HG03097 (cell line): ENCODE measurements around the gene MAN2A2.
A peak's percentile ranks its signal among the peaks of the same experiment; 100 is the strongest.
"Not testable (repeated sequence)": the region's sequence is repeated elsewhere in the genome, so short reads cannot be mapped to it uniquely, and the experiment has no call there.

ENCODE experiments used
- ATAC-seq: cut with Tn5 transposase; IDR thresholded peaks from one replicate; pipeline ENCODE4 v1.9.1; 2021; ENCODE audit not compliant: unreplicated experiment, low FRiP score

Gene MAN2A2

DNA sequence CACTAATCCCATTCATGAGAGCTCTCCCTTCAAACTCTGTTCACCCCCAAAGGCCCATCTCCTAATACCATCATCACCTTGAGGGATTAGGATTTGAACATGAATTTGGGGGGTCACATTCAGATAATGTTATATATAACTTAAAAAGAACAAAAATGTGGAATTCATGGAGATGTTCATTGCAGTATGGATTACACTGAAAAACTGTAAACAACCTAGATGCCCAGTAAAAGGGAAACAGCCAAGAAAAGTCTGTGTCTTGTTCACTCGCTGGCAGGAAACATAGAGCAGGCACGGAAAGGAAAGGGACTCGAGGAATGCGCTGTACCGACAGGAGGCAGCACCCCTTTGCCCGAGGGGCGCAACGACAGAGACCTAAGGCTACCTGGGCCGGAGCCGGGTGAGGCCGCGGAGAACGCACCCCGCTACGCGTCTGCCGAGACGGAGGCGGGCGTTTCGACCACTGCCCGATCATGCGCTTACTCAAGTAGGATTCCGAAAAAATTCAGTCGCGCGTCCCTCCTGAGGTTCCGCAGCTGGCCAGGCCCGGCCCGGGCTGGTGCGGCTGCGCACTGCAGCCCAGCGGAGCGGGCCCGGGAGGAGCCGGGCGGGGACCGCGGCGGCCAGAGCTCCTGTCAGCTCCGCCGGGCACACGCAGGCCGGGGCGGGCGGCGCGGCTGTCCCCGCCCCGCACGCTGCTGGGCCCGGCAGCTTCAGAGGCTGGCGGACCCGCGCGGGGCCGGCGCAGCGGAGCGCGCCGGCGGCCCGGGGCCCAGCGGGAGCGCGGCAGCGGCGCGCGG, 862 bp upstream of the MAN2A2 start:
- peak; percentile 64 for ATAC-seq

GRCh38 chr15:90903733-90904536, 833 bp downstream of the MAN2A2 start:
- no peak for ATAC-seq

DNA sequence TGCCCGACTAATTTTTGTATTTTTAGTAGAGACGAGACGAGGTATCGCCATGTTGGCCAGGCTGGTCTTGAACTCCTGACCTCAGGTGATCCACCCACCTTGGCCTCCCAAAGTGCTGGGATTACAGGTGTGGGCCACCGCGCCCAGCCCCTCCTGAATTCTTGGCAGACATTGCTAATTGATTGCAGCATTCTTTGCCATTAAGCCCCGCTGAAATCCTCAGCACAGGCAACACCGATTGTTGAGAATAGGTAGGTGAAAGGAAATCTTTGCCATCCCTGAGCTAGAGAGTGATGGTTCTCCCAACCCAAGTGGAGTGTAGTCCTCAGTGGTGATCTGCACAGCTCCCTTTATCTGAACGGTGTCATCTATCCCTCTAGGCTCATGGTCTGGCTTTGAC, 1.6 kb downstream of the MAN2A2 start:
- ATAC-seq = no peak

- no peak for ATAC-seq
Measured at GRCh38 chr15:90905306-90906180, 2.4 kb downstream of the MAN2A2 start.

GRCh38 chr15:90906181-90906849, 3.2 kb downstream of the MAN2A2 start:
- no peak for ATAC-seq

GRCh38 chr15:90907051-90907660, 4.1 kb downstream of the MAN2A2 start:
- ATAC-seq = no peak

DNA sequence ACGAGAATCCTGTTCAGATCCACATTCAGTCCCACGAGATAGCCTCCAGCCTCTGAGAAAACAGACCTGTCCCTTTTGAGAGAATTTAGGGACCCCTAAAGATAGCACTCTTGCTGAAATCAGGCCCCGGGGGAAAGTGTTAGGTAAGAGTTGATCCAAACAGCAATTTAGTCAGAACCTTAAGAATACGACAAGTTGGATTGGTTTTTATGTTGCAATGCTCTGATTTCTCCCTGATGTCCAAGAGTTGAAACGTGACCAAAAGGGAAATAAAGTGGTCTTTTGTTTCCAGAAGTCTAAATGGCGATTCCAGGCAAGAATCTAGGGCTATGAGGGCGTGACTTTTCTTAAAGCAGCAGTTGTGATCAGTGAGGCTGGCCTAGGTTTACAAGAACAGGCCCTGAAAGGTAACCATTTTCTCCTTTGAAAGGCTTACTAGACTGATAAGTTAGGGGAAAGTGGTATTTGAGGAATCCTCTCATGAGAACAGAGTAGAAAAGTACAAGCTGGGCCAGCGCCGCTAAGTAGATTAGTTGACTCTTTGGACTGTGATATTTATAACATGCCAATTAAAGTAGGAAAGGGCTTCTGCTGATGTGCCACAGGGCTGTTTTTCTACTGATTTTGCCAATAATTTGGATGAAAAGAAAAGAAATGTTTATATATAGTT, 4.9 kb downstream of the MAN2A2 start:
- no peak for ATAC-seq

DNA sequence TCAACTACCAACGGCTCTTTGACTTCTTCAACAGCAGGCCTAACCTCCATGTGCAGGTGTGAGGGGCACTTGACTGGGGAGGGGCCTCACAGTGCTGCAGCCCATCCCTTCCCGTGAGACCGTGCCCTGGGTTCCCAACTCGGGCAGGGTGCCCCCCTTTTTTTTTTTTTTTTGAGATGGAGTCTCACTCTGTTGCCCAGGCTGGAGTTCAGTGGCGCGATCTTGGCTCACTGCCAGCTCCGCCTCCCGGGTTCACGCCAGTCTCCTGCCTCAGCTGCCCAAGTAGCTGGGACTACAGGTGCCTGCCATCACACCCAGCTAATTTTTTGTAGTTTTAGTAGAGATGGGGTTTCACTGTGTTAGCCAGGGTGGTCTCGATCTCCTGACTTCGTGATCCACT, 6.3 kb downstream of the MAN2A2 start:
- ATAC-seq = not testable (repeated sequence)

DNA sequence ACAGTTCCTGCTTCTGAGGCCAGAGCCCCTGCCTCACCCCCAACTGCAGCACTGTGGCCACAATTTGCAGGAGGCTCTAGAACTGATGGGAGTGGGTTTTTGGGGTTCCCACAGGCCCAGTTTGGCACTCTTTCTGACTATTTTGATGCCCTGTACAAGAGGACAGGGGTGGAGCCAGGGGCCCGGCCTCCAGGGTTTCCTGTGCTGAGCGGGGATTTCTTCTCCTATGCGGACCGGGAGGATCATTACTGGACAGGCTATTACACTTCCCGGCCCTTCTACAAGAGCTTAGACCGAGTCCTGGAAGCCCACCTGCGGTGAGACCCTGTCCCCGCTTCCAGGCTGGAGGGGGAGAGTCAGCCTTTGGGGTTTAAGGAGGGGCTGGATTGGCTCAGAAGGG, 6.9 kb downstream of the MAN2A2 start:
- no peak for ATAC-seq

- no peak for ATAC-seq
Measured at GRCh38 chr15:90910441-90911301, 7.6 kb downstream of the MAN2A2 start.

DNA sequence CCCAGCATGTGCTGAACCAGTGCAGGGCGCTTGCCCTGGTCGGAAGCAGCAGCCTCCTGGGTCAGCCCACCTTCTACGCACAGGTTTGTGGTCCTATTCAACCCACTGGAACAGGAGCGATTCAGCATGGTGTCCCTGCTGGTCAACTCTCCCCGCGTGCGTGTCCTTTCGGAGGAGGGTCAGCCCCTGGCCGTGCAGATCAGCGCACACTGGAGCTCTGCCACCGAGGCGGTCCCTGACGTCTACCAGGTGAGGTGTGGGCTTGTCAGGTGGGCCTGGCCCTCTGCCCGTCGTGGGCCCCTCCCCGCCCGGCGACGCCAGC, 8.2 kb downstream of the MAN2A2 start:
- no peak for ATAC-seq

GRCh38 chr15:90911906-90912769, 9.0 kb downstream of the MAN2A2 start:
- ATAC-seq = no peak

DNA sequence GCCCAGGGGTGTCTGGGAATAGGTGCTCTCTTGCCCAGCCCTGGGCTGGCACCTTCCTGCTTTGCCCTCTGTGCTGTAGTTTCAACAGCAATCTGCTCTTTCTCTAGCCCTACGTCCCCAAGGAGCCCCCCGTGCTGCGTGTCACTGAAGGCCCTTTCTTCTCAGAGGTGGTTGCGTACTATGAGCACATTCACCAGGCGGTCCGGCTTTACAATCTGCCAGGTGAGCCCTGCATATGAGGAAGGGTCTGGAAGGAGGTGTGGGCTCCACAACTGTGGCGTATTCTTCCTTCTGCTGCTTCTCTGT, 9.6 kb downstream of the MAN2A2 start:
- ATAC-seq = no peak

DNA sequence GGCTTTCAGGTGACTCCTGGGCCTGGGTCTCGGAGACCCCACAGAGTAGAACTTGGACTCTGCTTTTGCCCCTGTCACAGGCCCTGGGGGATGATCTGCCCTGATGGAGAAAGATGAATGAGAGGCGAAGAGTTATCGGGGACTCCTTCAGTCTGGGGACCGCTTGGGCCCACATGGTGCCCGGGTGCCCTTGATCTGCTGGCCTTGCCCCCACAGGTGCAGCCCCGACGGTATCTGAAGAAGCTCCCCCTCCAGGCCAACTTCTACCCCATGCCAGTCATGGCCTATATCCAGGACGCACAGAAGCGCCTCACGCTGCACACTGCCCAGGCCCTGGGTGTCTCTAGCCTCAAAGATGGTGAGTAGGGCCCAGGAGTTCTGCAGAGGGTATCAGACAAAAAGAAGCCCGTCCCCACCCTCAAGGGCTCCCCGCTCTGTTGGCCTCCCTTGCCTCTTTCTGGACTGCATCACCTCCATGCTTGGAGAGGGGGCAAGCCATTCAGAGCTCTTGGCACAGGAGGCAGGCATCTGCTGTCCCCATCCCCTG, 10.4 kb downstream of the MAN2A2 start:
- no peak for ATAC-seq

- no peak for ATAC-seq
Measured at GRCh38 chr15:90914305-90915080, 11.4 kb downstream of the MAN2A2 start.

- ATAC-seq = no peak
Measured at GRCh38 chr15:90915216-90915807, 12.2 kb downstream of the MAN2A2 start.
